BJ (cell line): ENCODE measurements around the gene SLC16A11. TPM values are rescaled to one million over a fixed set of nuclear protein-coding genes. Genes with fewer than 3 reads are reported as not detected.
A peak's percentile ranks its signal among the peaks of the same experiment; 100 is the strongest.

ENCODE experiments used
- CTCF ChIA-PET: fragments of 350-600 bp; formaldehyde crosslinking; extraction: SDS; loops from one replicate; lab custom pipeline; 2021; ENCODE audit warnings: antibody characterized with exemption, inconsistent platforms; lab: Yijun Ruan, JAX
- POLR2A ChIA-PET: fragments of 300-600 bp; sonication (Branson Sonifier 250); formaldehyde crosslinking; extraction: SDS; loops from one replicate; lab custom pipeline; 2021; ENCODE audit warnings: antibody characterized with exemption; lab: Charles Lee
- DNase-seq: peaks from one replicate; pipeline ENCODE4 v3.0.0-alpha.2; 2011; ENCODE audit warnings: low read depth
- H3K27me3 ChIP-seq: 2 replicates; pipeline ENCODE4 v1.6.0; 2011; ENCODE audit warnings: low read length; ENCODE audit not compliant: control insufficient read depth, insufficient read depth
- H3K36me3 ChIP-seq: 2 replicates; pipeline ENCODE4 v1.5.1; 2011; ENCODE audit warnings: low read length; ENCODE audit not compliant: control insufficient read depth, insufficient read depth
- H3K4me3 ChIP-seq: 2 replicates; pipeline ENCODE4 v1.5.1; 2011; ENCODE audit warnings: low read depth, mild to moderate bottlenecking, control low read depth, low read length
- polyA plus RNA-seq: library from polyadenylated mRNA; depleted of rRNA; stranded (reverse); fragments of >200 nt; gene quantifications from 2 replicates; pipeline ENCODE4 v1.2.3, GENCODE V29; 2011
- TF ChIP-seq, protein P1 (sequence below): IDR thresholded peaks from 2 replicates; pipeline ENCODE4 v1.5.1; 2011; ENCODE audit warnings: low read depth, mild to moderate bottlenecking, control low read depth, inconsistent platforms, low read length, moderate library complexity; ENCODE audit not compliant: insufficient read depth

Gene SLC16A11
- polyA plus RNA-seq, 1 experiment: not detected

DNA sequence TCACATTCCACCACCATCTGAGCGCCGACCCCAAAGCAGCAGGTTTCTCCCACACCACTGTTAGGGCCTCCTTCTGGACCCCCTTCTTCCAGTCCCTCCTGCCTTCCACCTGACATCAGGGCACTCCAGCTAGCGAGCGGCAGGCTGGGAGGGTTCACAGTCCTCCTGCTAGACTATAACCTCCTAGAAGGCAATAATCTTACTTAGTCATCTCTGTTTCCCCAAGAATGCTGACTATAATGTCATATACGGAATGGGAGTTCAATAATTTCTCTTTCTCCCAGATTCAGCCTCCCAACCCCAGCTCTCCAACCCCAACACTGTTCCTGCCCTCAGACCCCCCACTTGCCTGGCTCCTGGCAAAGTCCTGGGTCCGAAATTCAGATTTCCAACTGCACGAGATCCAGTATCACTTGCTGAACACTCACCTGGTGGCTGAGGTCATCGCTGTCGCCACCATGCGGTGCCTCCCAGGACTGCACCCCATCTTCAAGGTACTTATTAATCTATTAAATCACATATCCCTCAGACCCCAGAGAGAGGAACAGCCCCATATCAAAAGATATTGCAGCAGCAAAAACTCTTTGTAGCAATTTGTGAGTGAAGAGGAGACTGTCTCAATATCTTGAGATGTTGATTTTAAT lies 42.5 kb downstream of the SLC16A11 start:
- TF ChIP-seq, protein P1, sequence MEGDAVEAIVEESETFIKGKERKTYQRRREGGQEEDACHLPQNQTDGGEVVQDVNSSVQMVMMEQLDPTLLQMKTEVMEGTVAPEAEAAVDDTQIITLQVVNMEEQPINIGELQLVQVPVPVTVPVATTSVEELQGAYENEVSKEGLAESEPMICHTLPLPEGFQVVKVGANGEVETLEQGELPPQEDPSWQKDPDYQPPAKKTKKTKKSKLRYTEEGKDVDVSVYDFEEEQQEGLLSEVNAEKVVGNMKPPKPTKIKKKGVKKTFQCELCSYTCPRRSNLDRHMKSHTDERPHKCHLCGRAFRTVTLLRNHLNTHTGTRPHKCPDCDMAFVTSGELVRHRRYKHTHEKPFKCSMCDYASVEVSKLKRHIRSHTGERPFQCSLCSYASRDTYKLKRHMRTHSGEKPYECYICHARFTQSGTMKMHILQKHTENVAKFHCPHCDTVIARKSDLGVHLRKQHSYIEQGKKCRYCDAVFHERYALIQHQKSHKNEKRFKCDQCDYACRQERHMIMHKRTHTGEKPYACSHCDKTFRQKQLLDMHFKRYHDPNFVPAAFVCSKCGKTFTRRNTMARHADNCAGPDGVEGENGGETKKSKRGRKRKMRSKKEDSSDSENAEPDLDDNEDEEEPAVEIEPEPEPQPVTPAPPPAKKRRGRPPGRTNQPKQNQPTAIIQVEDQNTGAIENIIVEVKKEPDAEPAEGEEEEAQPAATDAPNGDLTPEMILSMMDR: peak; percentile 64
- ChIA-PET CTCF (interaction anchor here (1.0 to 13.5 kb wide), 7 partner anchors 9 to 546 kb away, joined by 3 to 183 read pairs (median 3); partner anchors contain the start of gene RNASEK), POLR2A (no interaction called here)
- DNase-seq: no peak
- Histone ChIP-seq H3K4me3 (no peak overlapping the region), H3K27me3 (no peaks in the 10 kb centered on the region), H3K36me3 (peaks cover 16% of the 10 kb centered on the region)

DNA sequence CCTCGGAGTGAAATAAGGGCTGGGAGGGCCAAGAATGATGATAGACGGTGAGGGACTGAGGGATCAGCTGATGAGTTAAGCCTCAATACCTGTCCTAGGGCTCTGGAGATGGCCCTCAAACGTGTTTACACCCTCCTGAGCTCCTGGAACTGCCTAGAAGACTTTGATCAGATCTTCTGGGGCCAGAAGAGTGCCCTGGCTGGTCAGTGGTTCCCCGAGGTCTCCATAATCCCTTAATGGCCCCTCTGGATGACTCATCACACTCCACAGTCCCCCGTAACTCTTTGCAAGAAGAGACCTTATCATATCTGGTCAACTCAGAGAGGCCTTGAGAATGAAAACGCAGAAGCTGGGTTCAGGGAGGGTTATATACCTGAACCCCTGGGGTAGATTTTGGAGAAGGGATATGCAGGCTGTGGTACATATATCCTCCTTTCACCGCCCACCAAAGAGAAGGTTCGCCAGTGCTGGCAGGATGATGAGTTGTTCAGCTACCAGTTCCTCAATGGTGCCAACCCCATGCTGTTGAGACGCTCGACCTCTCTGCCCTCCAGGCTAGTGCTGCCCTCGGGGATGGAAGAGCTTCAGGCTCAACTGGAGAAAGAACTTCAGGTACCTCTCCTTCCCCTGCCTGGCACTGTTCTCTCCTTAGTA lies 44.9 kb downstream of the SLC16A11 start:
- no peak overlapping the region for H3K4me3 ChIP-seq
- ChIA-PET POLR2A (no interaction called here), CTCF (interaction anchor here (1.4 to 13.5 kb wide), 3 partner anchors 14 to 88 kb away, joined by 3 to 183 read pairs (median 7); no protein-coding TSS in a partner anchor)
- H3K36me3 ChIP-seq: peaks cover 18% of the 10 kb centered on the region
- DNase-seq: no peak
- TF ChIP-seq, protein P1: no peak
- no peaks in the 10 kb centered on the region for H3K27me3 ChIP-seq

DNA sequence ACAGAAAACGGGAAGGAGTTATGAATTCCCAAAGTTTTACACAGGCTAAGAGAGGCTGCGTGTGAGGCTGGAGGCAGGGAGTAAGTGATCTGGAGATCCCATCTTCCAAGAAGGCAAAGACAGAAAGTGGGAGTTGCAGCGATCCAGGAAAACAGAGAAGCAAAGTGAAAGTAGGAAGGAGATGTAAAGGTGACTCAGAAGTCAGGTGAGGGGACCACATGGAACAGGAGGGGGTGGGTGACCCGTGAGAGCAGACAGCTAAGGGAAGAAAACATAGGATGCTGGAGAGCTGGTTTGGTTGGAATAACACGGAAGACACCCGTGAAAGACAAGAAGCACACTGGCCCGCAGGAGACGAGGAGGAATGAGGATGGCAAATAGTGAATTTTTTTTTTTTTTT lies 46.7 kb downstream of the SLC16A11 start:
- DNase-seq: no peak
- CTCF ChIA-PET: no interaction called here
- Histone ChIP-seq H3K4me3 (no peak overlapping the region), H3K27me3 (no peaks in the 10 kb centered on the region), H3K36me3 (peaks cover 13% of the 10 kb centered on the region)
- POLR2A ChIA-PET: no interaction called here
- TF ChIP-seq, protein P1: no peak

DNA sequence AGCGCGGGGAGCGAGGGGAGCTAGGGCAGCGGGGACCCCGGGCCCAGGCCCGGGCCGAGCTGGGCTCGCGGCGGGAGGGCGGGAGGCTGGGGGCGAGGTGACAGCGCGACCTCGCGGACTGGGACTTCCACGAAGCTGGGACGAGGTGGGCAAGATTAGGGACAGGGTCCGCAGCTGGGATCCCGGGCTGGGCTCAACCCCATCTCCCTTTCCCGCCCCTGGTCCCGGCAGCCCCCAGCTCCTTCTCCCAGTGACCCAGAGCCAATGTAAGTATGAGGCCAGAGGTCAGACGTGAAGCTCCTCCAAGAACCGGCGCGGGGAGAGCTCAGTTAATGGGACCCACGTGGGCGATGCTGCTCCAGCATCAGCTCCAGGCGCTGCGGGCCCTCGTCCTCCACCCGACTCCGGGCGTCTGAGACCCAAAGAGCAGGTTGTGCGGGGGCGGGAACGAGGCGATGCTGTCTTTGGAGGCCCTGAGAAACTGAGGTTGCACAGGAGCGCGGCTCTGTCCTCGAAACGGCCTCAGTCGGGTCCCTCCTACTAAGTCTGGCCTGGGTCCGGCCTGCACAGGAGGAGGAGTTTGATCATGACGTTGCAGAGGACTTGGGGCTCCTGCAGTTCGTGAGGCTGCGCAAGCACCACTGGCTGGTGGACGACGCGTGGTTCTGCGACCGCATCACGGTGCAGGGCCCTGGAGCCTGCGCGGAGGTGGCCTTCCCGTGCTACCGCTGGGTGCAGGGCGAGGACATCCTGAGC lies 47.5 kb downstream of the SLC16A11 start:
- TF ChIP-seq, protein P1: no peak
- Histone ChIP-seq H3K36me3 (peaks cover 12% of the 10 kb centered on the region), H3K27me3 (no peaks in the 10 kb centered on the region), H3K4me3 (no peak overlapping the region; the same call in 1 of the 2 replicates)
- DNase-seq: no peak
- CTCF ChIA-PET: interaction anchor here (0.8 to 4.4 kb wide), 6 partner anchors 7 to 330 kb away, joined by 3 to 26 read pairs (median 5); no protein-coding TSS in a partner anchor
- POLR2A ChIA-PET: no interaction called here
